IMR-90 (cell line): ENCODE results near the gene PRKRIP1. TPM values are rescaled to one million over a fixed set of nuclear protein-coding genes. Genes with fewer than 3 reads are reported as not detected.

Experiments
- ATAC-seq: fragments of 200-7000 bp; cut with Tn5 transposase; 2 replicates; pipeline ENCODE4 v1.9.1; 2020; ENCODE audit warnings: low read depth, mild to moderate bottlenecking, moderate library complexity
- BruUV-seq: library from RNA; stranded (reverse); fragments of 400-500 nt; replicated peaks from 2 replicates; lab custom pipeline; 2021; lab: Mats Ljungman, UMichigan
- CTCF ChIA-PET: fragments of 300-600 bp; formaldehyde crosslinking; extraction: SDS; loops from one replicate; lab custom pipeline; 2021; ENCODE audit warnings: antibody characterized with exemption; lab: Yijun Ruan, JAX
- POLR2A ChIA-PET: fragments of 300-600 bp; sonication (Branson Sonifier 250); formaldehyde crosslinking; loops from one replicate; lab custom pipeline; 2022; ENCODE audit warnings: antibody characterized with exemption; ENCODE audit not compliant: unreplicated experiment; lab: Charles Lee
- DNase-seq: peaks from one replicate; pipeline ENCODE4 v3.0.0; 2013
- H2AFZ ChIP-seq: replicated peaks from 2 replicates; pipeline ENCODE3; 2013; ENCODE audit warnings: low read length, mild to moderate bottlenecking; ENCODE audit not compliant: poor library complexity
- H2AK5ac ChIP-seq: 2 replicates; pipeline ENCODE4 v1.6.1; 2013; ENCODE audit warnings: low read depth, low read length, inconsistent platforms
- H2AK9ac ChIP-seq: replicated peaks from 2 replicates; pipeline ENCODE3; 2013; ENCODE audit warnings: mild to moderate bottlenecking, low read depth, low read length, moderate library complexity; ENCODE audit not compliant: poor library complexity
- H2BK120ac ChIP-seq: 2 replicates; pipeline ENCODE4 v1.6.1; 2013; ENCODE audit warnings: low read depth, low read length, inconsistent platforms
- H2BK15ac ChIP-seq: 3 replicates; pipeline ENCODE4 v1.6.1; 2013; ENCODE audit warnings: low read depth, low read length, inconsistent platforms
- H2BK20ac ChIP-seq: 2 replicates; pipeline ENCODE4 v1.6.1; 2013; ENCODE audit warnings: low read depth, mild to moderate bottlenecking, inconsistent platforms, low read length, moderate library complexity
- H2BK5ac ChIP-seq: 2 replicates; pipeline ENCODE4 v1.6.1; 2013; ENCODE audit warnings: mild to moderate bottlenecking, low read depth, low read length, inconsistent platforms; ENCODE audit not compliant: poor library complexity, severe bottlenecking
- H3K14ac ChIP-seq: replicated peaks from 2 replicates; pipeline ENCODE4 v1.6.1; 2013; ENCODE audit warnings: low read depth, low read length, inconsistent platforms
- H3K18ac ChIP-seq: 2 replicates; pipeline ENCODE4 v1.6.1; 2013; ENCODE audit warnings: low read depth, low read length, control low read depth
- H3K23ac ChIP-seq: 2 replicates; pipeline ENCODE4 v1.6.1; 2013; ENCODE audit warnings: low read depth, low read length, inconsistent platforms
- H3K27ac ChIP-seq: 2 replicates; pipeline ENCODE4 v1.5.1; 2013; ENCODE audit warnings: mild to moderate bottlenecking, control low read depth, low read length; ENCODE audit not compliant: insufficient read depth
- H3K27me3 ChIP-seq: 2 replicates; pipeline ENCODE4 v1.6.1; 2013; ENCODE audit warnings: low read length; ENCODE audit not compliant: control insufficient read depth, insufficient read depth
- H3K36me3 ChIP-seq: 2 replicates; pipeline ENCODE4 v1.6.1; 2013; ENCODE audit warnings: low read length, mixed read lengths; ENCODE audit not compliant: control insufficient read depth, insufficient read depth
- H3K4ac ChIP-seq: 2 replicates; pipeline ENCODE4 v1.6.1; 2013; ENCODE audit warnings: low read depth, low read length, inconsistent platforms
- H3K4me1 ChIP-seq: 2 replicates; pipeline ENCODE4 v1.6.1; 2013; ENCODE audit warnings: low read length, mixed read lengths; ENCODE audit not compliant: control insufficient read depth, insufficient read depth
- H3K4me2 ChIP-seq: 2 replicates; pipeline ENCODE4 v1.6.1; 2013; ENCODE audit warnings: low read depth, mild to moderate bottlenecking, control low read depth, low read length, moderate library complexity
- H3K4me3 ChIP-seq: 2 replicates; pipeline ENCODE4 v1.5.1; 2013; ENCODE audit warnings: low read depth, mild to moderate bottlenecking, control low read depth, low read length, moderate library complexity; ENCODE audit not compliant: insufficient read depth
- H3K56ac ChIP-seq: 2 replicates; pipeline ENCODE4 v1.6.1; 2013; ENCODE audit warnings: low read length, inconsistent platforms; ENCODE audit not compliant: insufficient read depth; ENCODE audit errors: extremely low read depth
- H3K79me1 ChIP-seq, 2 experiments: 2 replicates each; pipeline ENCODE4 v1.6.1; 2013; ENCODE audit warnings: low read length in 2 of 2, inconsistent platforms in 1 of 2, low read depth in 1 of 2
- H3K9ac ChIP-seq: 2 replicates; pipeline ENCODE4 v1.6.1; 2013; ENCODE audit warnings: low read depth, low read length, control low read depth
- H3K9me1 ChIP-seq: 2 replicates; pipeline ENCODE4 v1.6.1; 2013; ENCODE audit warnings: low read length, inconsistent platforms; ENCODE audit not compliant: insufficient read depth
- H3K9me3 ChIP-seq: 2 replicates; pipeline ENCODE4 v1.6.1; 2013; ENCODE audit warnings: low read length; ENCODE audit not compliant: control insufficient read depth, insufficient read depth
- H4K20me1 ChIP-seq: 2 replicates; pipeline ENCODE4 v1.6.1; 2013; ENCODE audit warnings: low read length, inconsistent platforms; ENCODE audit not compliant: insufficient read depth
- H4K5ac ChIP-seq: 2 replicates; pipeline ENCODE4 v1.6.1; 2013; ENCODE audit warnings: mild to moderate bottlenecking, low read depth, low read length, control low read depth
- H4K8ac ChIP-seq, 2 experiments: 2 replicates each; pipeline ENCODE4 v1.6.1; 2013; ENCODE audit warnings: low read depth in 2 of 2, low read length in 2 of 2, control low read depth in 1 of 2, inconsistent platforms in 1 of 2
- H4K91ac ChIP-seq: 2 replicates; pipeline ENCODE4 v1.6.1; 2013; ENCODE audit warnings: low read depth, low read length, inconsistent platforms; ENCODE audit not compliant: insufficient read depth
- BHLHE40 ChIP-seq: fragments of 150-350 bp; IDR thresholded peaks from 2 replicates; pipeline ENCODE4 v1.6.1; 2016; ENCODE audit warnings: mild to moderate bottlenecking, low read depth, low read length
- CEBPB ChIP-seq: IDR thresholded peaks from 2 replicates; pipeline ENCODE4 v1.6.1; 2012; ENCODE audit warnings: low read depth, low read length, improper control_type of control experiment
- CHD1 ChIP-seq: IDR thresholded peaks from 2 replicates; pipeline ENCODE4 v1.6.1; 2012; ENCODE audit warnings: low read depth, low read length, improper control_type of control experiment
- FOS ChIP-seq: fragments of 150-350 bp; IDR thresholded peaks from 2 replicates; pipeline ENCODE4 v1.6.1; 2016; ENCODE audit warnings: low read depth, low read length
- MAFK ChIP-seq: IDR thresholded peaks from 2 replicates; pipeline ENCODE4 v1.6.1; 2012; ENCODE audit warnings: low read depth, low read length, improper control_type of control experiment
- MAZ ChIP-seq: IDR thresholded peaks from 2 replicates; pipeline ENCODE4 v1.6.1; 2012; ENCODE audit warnings: low read depth, mild to moderate bottlenecking, low read length, improper control_type of control experiment, moderate library complexity, borderline replicate concordance
- MXI1 ChIP-seq: IDR thresholded peaks from 2 replicates; pipeline ENCODE4 v1.6.1; 2012; ENCODE audit warnings: low read depth, mild to moderate bottlenecking, low read length, moderate library complexity, borderline replicate concordance
- NFE2L2 ChIP-seq: fragments of 150-350 bp; IDR thresholded peaks from 2 replicates; pipeline ENCODE4 v1.6.1; 2016; ENCODE audit warnings: low read depth, mild to moderate bottlenecking, low read length
- POLR2A ChIP-seq: IDR thresholded peaks from 2 replicates; pipeline ENCODE4 v1.6.1; 2012; ENCODE audit warnings: mild to moderate bottlenecking, low read depth, low read length
- RAD21 ChIP-seq: IDR thresholded peaks from 2 replicates; pipeline ENCODE4 v1.6.1; 2012; ENCODE audit warnings: low read length, improper control_type of control experiment
- RCOR1 ChIP-seq: IDR thresholded peaks from 2 replicates; pipeline ENCODE4 v1.6.1; 2012; ENCODE audit warnings: mild to moderate bottlenecking, low read length, improper control_type of control experiment; ENCODE audit not compliant: insufficient replicate concordance
- RFX5 ChIP-seq: IDR thresholded peaks from 2 replicates; pipeline ENCODE4 v1.8.0; 2012; ENCODE audit warnings: low read depth, mild to moderate bottlenecking, low read length, moderate library complexity
- SMC3 ChIP-seq: fragments of 150-350 bp; IDR thresholded peaks from 2 replicates; pipeline ENCODE4 v1.6.1; 2016; ENCODE audit warnings: low read depth, mild to moderate bottlenecking, antibody characterized with exemption, low read length, moderate library complexity
- WGBS, 2 experiments: methylation state at CpG; one replicate each; pipeline versions ENCODE4 v1.1.5 to v1.1.7; 2013; ENCODE audit warnings: missing lambda C conversion rate in 2 of 2; ENCODE audit not compliant: insufficient read length in 1 of 2; ENCODE audit errors: extremely low coverage in 2 of 2; 5-methylcytosine and 5-hydroxymethylcytosine counted together
- dilution Hi-C: fragments of 300-500 bp; cut with HindIII; formaldehyde crosslinking; loops from one replicate; pipeline ENCODE4 v1.14.3; 2018; ENCODE audit warnings: low sequenced_read_pairs; ENCODE audit not compliant: unreplicated experiment
- in situ Hi-C: fragments of 300-500 bp; cut with MboI; formaldehyde crosslinking; loops from 3 replicates; pipeline ENCODE4 v1.14.3; 2019; ENCODE audit warnings: low sequenced_read_pairs, inconsistent platforms, mixed read lengths
- intact Hi-C: fragments of 100-400 bp; cut with micrococcal nuclease; formaldehyde crosslinking; loops from 2 replicates; pipeline ENCODE4 v1.10.0; 2022
- polyA plus RNA-seq, 3 experiments: library from polyadenylated mRNA; depleted of rRNA; stranded (reverse); fragments of >200 nt; gene quantifications; 2 replicates each; pipeline ENCODE4 v1.2.3, GENCODE V29; 2012; ENCODE audit warnings: low replicate concordance in 1 of 3
- total RNA-seq: library from RNA; depleted of rRNA; stranded (reverse); fragments of >200 nt; gene quantifications from 2 replicates; pipeline ENCODE4 v1.2.3, GENCODE V29; 2012
- TF ChIP-seq, protein P1 (sequence below): conservative IDR thresholded peaks from 2 replicates; pipeline ENCODE4 v1.5.1; 2012; ENCODE audit warnings: mild to moderate bottlenecking, low read depth, low read length, improper control_type of control experiment
- TF ChIP-seq, protein P2 (sequence below): fragments of 150-350 bp; IDR thresholded peaks from 2 replicates; pipeline ENCODE4 v1.6.1; 2017; ENCODE audit warnings: mild to moderate bottlenecking, antibody characterized with exemption, low read length, low read depth
- TF ChIP-seq, protein P3 (sequence below): fragments of 150-350 bp; IDR thresholded peaks from 2 replicates; pipeline ENCODE4 v1.6.1; 2016; ENCODE audit warnings: low read depth, mild to moderate bottlenecking, low read length, moderate library complexity, borderline replicate concordance

PRKRIP1 gene
- total and polyA plus RNA-seq, 2 of the 4 experiments (the other 2 are of a cell fraction) = 6.5 to 21.6 TPM

DNA sequence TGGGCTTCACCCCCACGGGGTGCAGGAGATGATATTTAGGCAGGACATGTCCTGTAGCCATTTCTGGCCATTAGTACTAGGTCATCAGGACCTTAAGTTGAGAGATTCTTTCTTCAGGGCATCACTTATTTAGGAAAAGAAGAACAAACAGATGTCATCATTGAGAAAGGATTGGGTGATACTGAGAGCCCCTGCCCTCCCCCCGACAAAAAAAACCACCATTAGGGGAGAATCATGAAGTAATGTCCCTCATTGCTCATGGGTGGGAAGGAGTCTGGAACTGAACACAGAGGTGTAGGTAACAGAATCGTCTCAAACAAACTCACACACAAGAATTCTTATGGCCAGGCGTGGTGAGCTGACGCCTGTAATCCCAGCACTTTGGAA lies 30.8 kb downstream of the PRKRIP1 start:
- no CpG with 5 or more reads among the region's 5 CpGs for WGBS, 2 experiments
- no peak for DNase-seq
- Histone ChIP-seq H3K9me1 (no peaks in the 10 kb centered on the region), H3K4me2 (no peak overlapping the region), H2BK15ac (no peak overlapping the region), H3K18ac (no peak overlapping the region), H3K79me1 (peaks cover 5 to 6% of the 10 kb centered on the region in 2 experiments; a peak in 1 of 4 replicates), H4K20me1 (no peaks in the 10 kb centered on the region; the same call in 1 of the 2 replicates), H2BK120ac (no peak overlapping the region), H2AFZ (no peak overlapping the region), H3K4me1 (no peaks in the 10 kb centered on the region), H3K4ac (no peak overlapping the region), H3K4me3 (no peak overlapping the region), H4K5ac (no peak overlapping the region), H2BK5ac (no peak overlapping the region), H3K36me3 (peaks cover 29% of the 10 kb centered on the region), H4K91ac (no peak overlapping the region), H2AK9ac (no peak overlapping the region), H3K27ac (no peak overlapping the region), H4K8ac (no peak overlapping the region), H3K23ac (no peak overlapping the region), H3K56ac (no peak overlapping the region), H3K27me3 (no peaks in the 10 kb centered on the region), H3K14ac (no peak overlapping the region), H3K9ac (no peak overlapping the region), H3K9me3 (no peaks in the 10 kb centered on the region), H2BK20ac (no peak overlapping the region), H2AK5ac (no peak overlapping the region)
- BruUV-seq = no TSS peak
- intact Hi-C loops (no loop called here), dilution Hi-C loops (no loop called here), in situ Hi-C loops (no loop called here)
- no peak for TF ChIP-seq MAFK
- TF ChIP-seq RAD21 = no peak
- TF ChIP-seq CHD1 = no peak
- no peak for TF ChIP-seq CEBPB
- no peak for TF ChIP-seq MXI1
- no peak for TF ChIP-seq BHLHE40
- TF ChIP-seq, protein P1, sequence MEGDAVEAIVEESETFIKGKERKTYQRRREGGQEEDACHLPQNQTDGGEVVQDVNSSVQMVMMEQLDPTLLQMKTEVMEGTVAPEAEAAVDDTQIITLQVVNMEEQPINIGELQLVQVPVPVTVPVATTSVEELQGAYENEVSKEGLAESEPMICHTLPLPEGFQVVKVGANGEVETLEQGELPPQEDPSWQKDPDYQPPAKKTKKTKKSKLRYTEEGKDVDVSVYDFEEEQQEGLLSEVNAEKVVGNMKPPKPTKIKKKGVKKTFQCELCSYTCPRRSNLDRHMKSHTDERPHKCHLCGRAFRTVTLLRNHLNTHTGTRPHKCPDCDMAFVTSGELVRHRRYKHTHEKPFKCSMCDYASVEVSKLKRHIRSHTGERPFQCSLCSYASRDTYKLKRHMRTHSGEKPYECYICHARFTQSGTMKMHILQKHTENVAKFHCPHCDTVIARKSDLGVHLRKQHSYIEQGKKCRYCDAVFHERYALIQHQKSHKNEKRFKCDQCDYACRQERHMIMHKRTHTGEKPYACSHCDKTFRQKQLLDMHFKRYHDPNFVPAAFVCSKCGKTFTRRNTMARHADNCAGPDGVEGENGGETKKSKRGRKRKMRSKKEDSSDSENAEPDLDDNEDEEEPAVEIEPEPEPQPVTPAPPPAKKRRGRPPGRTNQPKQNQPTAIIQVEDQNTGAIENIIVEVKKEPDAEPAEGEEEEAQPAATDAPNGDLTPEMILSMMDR = no peak
- TF ChIP-seq, protein P2, sequence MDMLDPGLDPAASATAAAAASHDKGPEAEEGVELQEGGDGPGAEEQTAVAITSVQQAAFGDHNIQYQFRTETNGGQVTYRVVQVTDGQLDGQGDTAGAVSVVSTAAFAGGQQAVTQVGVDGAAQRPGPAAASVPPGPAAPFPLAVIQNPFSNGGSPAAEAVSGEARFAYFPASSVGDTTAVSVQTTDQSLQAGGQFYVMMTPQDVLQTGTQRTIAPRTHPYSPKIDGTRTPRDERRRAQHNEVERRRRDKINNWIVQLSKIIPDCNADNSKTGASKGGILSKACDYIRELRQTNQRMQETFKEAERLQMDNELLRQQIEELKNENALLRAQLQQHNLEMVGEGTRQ = no peak
- TF ChIP-seq RFX5 = no peak
- TF ChIP-seq NFE2L2 = no peak
- TF ChIP-seq, protein P3, sequence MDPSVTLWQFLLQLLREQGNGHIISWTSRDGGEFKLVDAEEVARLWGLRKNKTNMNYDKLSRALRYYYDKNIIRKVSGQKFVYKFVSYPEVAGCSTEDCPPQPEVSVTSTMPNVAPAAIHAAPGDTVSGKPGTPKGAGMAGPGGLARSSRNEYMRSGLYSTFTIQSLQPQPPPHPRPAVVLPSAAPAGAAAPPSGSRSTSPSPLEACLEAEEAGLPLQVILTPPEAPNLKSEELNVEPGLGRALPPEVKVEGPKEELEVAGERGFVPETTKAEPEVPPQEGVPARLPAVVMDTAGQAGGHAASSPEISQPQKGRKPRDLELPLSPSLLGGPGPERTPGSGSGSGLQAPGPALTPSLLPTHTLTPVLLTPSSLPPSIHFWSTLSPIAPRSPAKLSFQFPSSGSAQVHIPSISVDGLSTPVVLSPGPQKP = no peak
- TF ChIP-seq MAZ = no peak
- no peak for TF ChIP-seq SMC3
- no peak for TF ChIP-seq FOS
- TF ChIP-seq RCOR1 = no peak
- TF ChIP-seq POLR2A = no peak
- CTCF ChIA-PET = no interaction called here
- POLR2A ChIA-PET = no interaction called here
- ATAC-seq = no peak
